SW480 (cell line): ENCODE data around the gene RNU1-2.
"Not testable (repeated sequence)": the region's sequence is repeated elsewhere in the genome, so short reads cannot be mapped to it uniquely, and the experiment has no call there.

ENCODE experiments used
- DNase-seq: peaks from one replicate; pipeline ENCODE4 v3.0.0-alpha.2; 2016; ENCODE audit warnings: low spot score

RNU1-2 gene

GRCh38 chr1:16927256-16927655, 31.5 kb downstream of the RNU1-2 start:
- DNase-seq: no peak

GRCh38 chr1:16927711-16928485, 32.1 kb downstream of the RNU1-2 start:
- DNase-seq: no peak

- not testable (repeated sequence) for DNase-seq
Observed at GRCh38 chr1:16929146-16930041, 33.6 kb downstream of the RNU1-2 start.

GRCh38 chr1:16931206-16931934, 35.6 kb downstream of the RNU1-2 start:
- DNase-seq: not testable (repeated sequence)

- DNase-seq: not testable (repeated sequence)
Observed at GRCh38 chr1:16933945-16934344, 38.2 kb downstream of the RNU1-2 start.

GRCh38 chr1:16936580-16936979, 40.8 kb downstream of the RNU1-2 start:
- DNase-seq: not testable (repeated sequence)

- DNase-seq: no peak
Observed at GRCh38 chr1:16938351-16939321, 42.9 kb downstream of the RNU1-2 start.

GRCh38 chr1:16939386-16940180, 43.8 kb downstream of the RNU1-2 start:
- DNase-seq: not testable (repeated sequence)

- DNase-seq: no peak
Observed at GRCh38 chr1:16944038-16944437, 48.3 kb downstream of the RNU1-2 start.

GRCh38 chr1:16945512-16945911, 49.7 kb downstream of the RNU1-2 start:
- not testable (repeated sequence) for DNase-seq
